HL-60/S4 (cell line): Measurements from ENCODE around the gene KCNIP3.
"Not testable (repeated sequence)": the region's sequence is repeated elsewhere in the genome, so short reads cannot be mapped to it uniquely, and the experiment has no call there.

Experiments
- in situ Hi-C: fragments of 300-500 bp; cut with MboI; formaldehyde crosslinking; loops from 2 replicates; pipeline ENCODE4 v1.14.3; 2022; ENCODE audit warnings: low sequenced_read_pairs

The KCNIP3 gene

GRCh38 chr2:95357717-95358280 lies 60.7 kb downstream of the KCNIP3 start:
- in situ Hi-C loops, result no loop called here

- in situ Hi-C loops, result no loop called here
Observed at GRCh38 chr2:95359031-95359430, 61.9 kb downstream of the KCNIP3 start.

- in situ Hi-C loops, result no loop called here
Observed at GRCh38 chr2:95359501-95359930, 62.4 kb downstream of the KCNIP3 start.

GRCh38 chr2:95361216-95361980 lies 64.3 kb downstream of the KCNIP3 start:
- in situ Hi-C loops, result no loop called here

- in situ Hi-C loops, result no loop called here
Observed at GRCh38 chr2:95362486-95362885, 65.3 kb downstream of the KCNIP3 start.

GRCh38 chr2:95366514-95366913 lies 69.4 kb downstream of the KCNIP3 start:
- in situ Hi-C loops, result no loop called here

GRCh38 chr2:95372216-95372829 lies 75.2 kb downstream of the KCNIP3 start:
- in situ Hi-C loops, result no loop called here

GRCh38 chr2:95372845-95373244 lies 75.7 kb downstream of the KCNIP3 start:
- in situ Hi-C loops, result no loop called here

GRCh38 chr2:95374029-95374428 lies 76.9 kb downstream of the KCNIP3 start:
- in situ Hi-C loops, result no loop called here

- in situ Hi-C loops, result no loop called here
Observed at GRCh38 chr2:95374451-95374920, 77.3 kb downstream of the KCNIP3 start.

- in situ Hi-C loops, result no loop called here
Observed at GRCh38 chr2:95374921-95375471, 77.8 kb downstream of the KCNIP3 start.

- in situ Hi-C loops, result no loop called here
Observed at GRCh38 chr2:95375532-95376150, 78.5 kb downstream of the KCNIP3 start.

- in situ Hi-C loops, result no loop called here
Observed at GRCh38 chr2:95376311-95377215, 79.4 kb downstream of the KCNIP3 start.

- in situ Hi-C loops, result no loop called here
Observed at GRCh38 chr2:95377216-95378123, 80.3 kb downstream of the KCNIP3 start.

- in situ Hi-C loops, result not testable (repeated sequence)
Observed at GRCh38 chr2:95378281-95378680, 81.1 kb downstream of the KCNIP3 start.

GRCh38 chr2:95379371-95379831 lies 82.3 kb downstream of the KCNIP3 start:
- in situ Hi-C loops, result no loop called here

- in situ Hi-C loops, result no loop called here
Observed at GRCh38 chr2:95380280-95380679, 83.1 kb downstream of the KCNIP3 start.

- in situ Hi-C loops, result no loop called here
Observed at GRCh38 chr2:95380731-95381130, 83.6 kb downstream of the KCNIP3 start.
